Testis (tissue), 3 donors: ENCODE data around the gene CMTM4. TPM values are rescaled to one million over a fixed set of nuclear protein-coding genes. Genes with fewer than 3 reads are reported as not detected.

Experiments
- DNase-seq: peaks from one replicate; pipeline ENCODE4 v3.0.0-alpha.2; 2019
- H3K27ac ChIP-seq, 2 donors: fragments of 200-600 bp; sonication (generic); one replicate each; pipeline ENCODE4 v1.5.1; 2019
- H3K27me3 ChIP-seq: fragments of 200-600 bp; sonication (generic); one replicate; pipeline ENCODE4 v1.5.1; 2019
- H3K36me3 ChIP-seq: fragments of 200-600 bp; sonication (generic); one replicate; pipeline ENCODE4 v1.5.1; 2017; ENCODE audit warnings: low read depth; ENCODE audit errors: missing control alignments
- H3K4me1 ChIP-seq: fragments of 200-600 bp; sonication (generic); one replicate; pipeline ENCODE4 v1.5.1; 2019
- H3K4me3 ChIP-seq, 2 donors: fragments of 200-600 bp; sonication (generic); one replicate each; pipeline ENCODE4 v1.5.1; 2017 to 2019
- H3K9me3 ChIP-seq: fragments of 200-600 bp; sonication (generic); one replicate; pipeline ENCODE4 v1.5.1; 2017
- POLR2A ChIP-seq: fragments of 450-650 bp; IDR thresholded peaks from one replicate; pipeline ENCODE4 v1.6.1; 2017; ENCODE audit warnings: antibody characterized with exemption, mild to moderate bottlenecking, moderate library complexity
- WGBS, 2 donors: methylation state at CpG; one replicate each; pipeline ENCODE4 v1.1.5; 2018; 5-methylcytosine and 5-hydroxymethylcytosine counted together
- intact Hi-C: fragments of 100-400 bp; cut with DNase I; formaldehyde crosslinking; loops from one replicate; pipeline ENCODE4 v1.15.1; 2023; ENCODE audit warnings: low total_unique reads
- polyA plus RNA-seq: library from polyadenylated mRNA; stranded (reverse); fragments of 350-450 nt; fragmentation: Illumina TruSeq; extraction: RNeasy Lipid Tissue Mini Kit (QIAGEN cat#74804); gene quantifications from one replicate; pipeline ENCODE4 v1.2.3, GENCODE V29; 2014; ENCODE audit warnings: low read depth, low replicate concordance; ENCODE audit not compliant: insufficient read depth
- total RNA-seq, 2 donors: library from RNA; depleted of rRNA; stranded (reverse); fragments of >200 nt; gene quantifications; one replicate each; pipeline ENCODE4 v1.2.3, GENCODE V29; 2016
- TF ChIP-seq, protein P1 (sequence below), 3 experiments: fragments of 450-650 bp in 2 of 3; fragments of 200-600 bp in 1 of 3; sonication (generic) in 1 of 3; IDR thresholded peaks; one replicate each; pipeline ENCODE4 v1.5.1; 2016 to 2019; ENCODE audit warnings: antibody characterized with exemption in 3 of 3, mild to moderate bottlenecking in 2 of 3, moderate library complexity in 1 of 3

Gene CMTM4
- total and polyA plus RNA-seq, 3 donors from 2014 or later, result 22.2 to 59.2 (median 50.9) TPM

DNA sequence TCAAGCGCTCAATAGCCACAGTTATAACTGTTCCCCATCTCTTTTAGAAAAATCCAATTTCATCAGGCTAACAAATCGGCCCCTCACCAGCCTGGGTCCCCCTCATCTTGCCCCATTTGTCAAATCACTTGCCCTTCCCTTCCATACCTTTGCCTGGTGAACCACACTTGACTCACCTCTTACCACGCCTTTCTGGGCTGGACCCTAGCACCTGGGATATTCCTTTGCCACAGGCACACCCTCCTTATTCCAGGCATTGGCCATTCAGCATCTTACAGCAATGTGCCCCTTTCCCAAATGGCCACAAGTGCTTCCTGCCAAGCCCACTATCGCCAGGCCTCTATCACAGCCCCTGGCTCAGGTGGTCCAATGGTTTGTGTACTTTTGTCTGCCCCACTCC, 14.9 kb downstream of the CMTM4 start:
- no peak overlapping the region for H3K27ac ChIP-seq

DNA sequence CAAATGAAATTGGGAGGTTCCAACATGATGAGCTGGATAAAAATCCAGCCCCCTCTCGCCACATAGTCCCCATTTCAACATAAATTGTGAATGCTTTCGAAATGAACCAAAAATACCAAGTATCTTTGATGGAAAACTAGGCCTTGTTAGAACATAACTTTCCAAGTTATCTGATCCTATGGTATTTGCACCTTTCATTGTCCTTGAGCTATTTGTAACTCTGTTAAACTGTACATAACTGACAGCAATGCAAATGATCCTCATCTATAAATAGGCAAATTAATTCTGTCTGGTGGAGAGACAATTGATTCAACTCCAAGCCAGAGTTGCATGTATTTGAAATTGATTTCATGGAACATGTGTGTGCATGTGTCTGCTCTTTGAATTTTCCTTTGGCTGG, 18.2 kb downstream of the CMTM4 start:
- TF ChIP-seq, protein P1, sequence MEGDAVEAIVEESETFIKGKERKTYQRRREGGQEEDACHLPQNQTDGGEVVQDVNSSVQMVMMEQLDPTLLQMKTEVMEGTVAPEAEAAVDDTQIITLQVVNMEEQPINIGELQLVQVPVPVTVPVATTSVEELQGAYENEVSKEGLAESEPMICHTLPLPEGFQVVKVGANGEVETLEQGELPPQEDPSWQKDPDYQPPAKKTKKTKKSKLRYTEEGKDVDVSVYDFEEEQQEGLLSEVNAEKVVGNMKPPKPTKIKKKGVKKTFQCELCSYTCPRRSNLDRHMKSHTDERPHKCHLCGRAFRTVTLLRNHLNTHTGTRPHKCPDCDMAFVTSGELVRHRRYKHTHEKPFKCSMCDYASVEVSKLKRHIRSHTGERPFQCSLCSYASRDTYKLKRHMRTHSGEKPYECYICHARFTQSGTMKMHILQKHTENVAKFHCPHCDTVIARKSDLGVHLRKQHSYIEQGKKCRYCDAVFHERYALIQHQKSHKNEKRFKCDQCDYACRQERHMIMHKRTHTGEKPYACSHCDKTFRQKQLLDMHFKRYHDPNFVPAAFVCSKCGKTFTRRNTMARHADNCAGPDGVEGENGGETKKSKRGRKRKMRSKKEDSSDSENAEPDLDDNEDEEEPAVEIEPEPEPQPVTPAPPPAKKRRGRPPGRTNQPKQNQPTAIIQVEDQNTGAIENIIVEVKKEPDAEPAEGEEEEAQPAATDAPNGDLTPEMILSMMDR (IDR thresholded peaks at IDR 0.05), result no peak
- no peak for TF ChIP-seq POLR2A
- H3K27ac ChIP-seq, result no peak overlapping the region
- peaks cover 4% of the 10 kb centered on the region for H3K4me1 ChIP-seq
- WGBS, 2 donors, result 65 to 81% methylated on average over 2 of the region's 2 CpGs
- intact Hi-C loops, result no loop called here
- no peak overlapping the region for H3K4me3 ChIP-seq
- H3K36me3 ChIP-seq, result no peaks in the 10 kb centered on the region
- H3K27me3 ChIP-seq, result no peaks in the 10 kb centered on the region
- H3K9me3 ChIP-seq, result no peaks in the 10 kb centered on the region
- no peak for DNase-seq

More for the DNA sequence above, 14.9 kb downstream of the CMTM4 start:
- intact Hi-C loops, result no loop called here
- 82 to 94% methylated on average over 4 of the region's 4 CpGs for WGBS, 2 donors
- Histone ChIP-seq H3K4me3 (no peak overlapping the region), H3K4me1 (peaks cover 4% of the 10 kb centered on the region), H3K36me3 (no peaks in the 10 kb centered on the region), H3K9me3 (no peaks in the 10 kb centered on the region), H3K27me3 (no peaks in the 10 kb centered on the region)
- no peak for TF ChIP-seq POLR2A
- TF ChIP-seq, protein P1 (IDR thresholded peaks at IDR 0.05), result no peak
- no peak for DNase-seq

DNA sequence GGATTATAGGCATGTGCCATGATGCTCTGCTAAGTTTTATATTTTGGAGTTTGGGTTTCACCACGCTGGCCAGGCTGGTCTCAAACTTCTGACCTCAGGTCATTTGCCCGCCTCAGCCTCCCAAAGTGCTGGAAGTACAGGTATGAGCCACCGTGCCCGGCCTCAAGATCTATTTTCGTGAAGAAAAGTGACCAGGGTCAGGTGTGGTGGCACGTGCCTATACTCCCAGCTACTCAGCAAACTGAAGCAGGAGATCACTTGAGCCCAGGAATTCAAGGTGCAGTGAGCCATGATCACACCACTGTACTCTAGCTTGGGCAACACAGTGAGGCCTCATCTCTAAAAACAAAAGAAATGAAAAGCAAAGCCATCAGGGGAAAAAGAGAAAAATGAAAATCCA, 18.7 kb downstream of the CMTM4 start:
- Histone ChIP-seq H3K9me3 (no peaks in the 10 kb centered on the region), H3K36me3 (no peaks in the 10 kb centered on the region), H3K4me1 (peaks cover 4% of the 10 kb centered on the region), H3K4me3 (no peak overlapping the region), H3K27me3 (no peaks in the 10 kb centered on the region), H3K27ac (no peak overlapping the region)
- intact Hi-C loops, result no loop called here
- WGBS, 2 donors, result 93 to 98% methylated on average over 6 of the region's 6 CpGs
- DNase-seq, result no peak
- TF ChIP-seq POLR2A, result no peak
- TF ChIP-seq, protein P1 (IDR thresholded peaks at IDR 0.05), result no peak

DNA sequence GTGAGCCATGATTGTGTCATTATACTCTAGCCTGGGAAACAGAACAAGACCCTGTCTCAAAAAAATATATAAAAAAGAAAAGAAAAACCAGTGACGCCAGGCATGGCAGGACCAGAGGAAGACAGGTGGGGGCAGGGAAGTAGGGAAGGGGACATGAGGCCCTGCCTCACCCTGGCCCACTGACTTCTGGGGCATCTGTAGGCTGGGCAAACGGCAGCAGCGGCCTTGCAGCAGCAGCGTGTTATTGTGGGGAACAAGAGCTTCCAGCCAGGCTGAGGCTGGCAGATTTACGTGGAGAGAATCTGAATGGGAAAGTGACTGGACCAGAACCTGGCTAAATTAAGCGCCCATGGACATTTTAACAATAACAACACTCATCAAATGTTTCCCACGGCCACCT, 19.4 kb downstream of the CMTM4 start:
- no peaks in the 10 kb centered on the region for H3K36me3 ChIP-seq
- no peak for TF ChIP-seq POLR2A
- TF ChIP-seq, protein P1 (IDR thresholded peaks at IDR 0.05), result no peak
- no peaks in the 10 kb centered on the region for H3K27me3 ChIP-seq
- H3K9me3 ChIP-seq, result no peaks in the 10 kb centered on the region
- intact Hi-C loops, result no loop called here
- no peak for DNase-seq
- H3K4me1 ChIP-seq, result no peaks in the 10 kb centered on the region
- WGBS, 2 donors, result 75 to 84% methylated on average over 7 of the region's 7 CpGs
- H3K27ac ChIP-seq, result no peak overlapping the region
- no peak overlapping the region for H3K4me3 ChIP-seq

DNA sequence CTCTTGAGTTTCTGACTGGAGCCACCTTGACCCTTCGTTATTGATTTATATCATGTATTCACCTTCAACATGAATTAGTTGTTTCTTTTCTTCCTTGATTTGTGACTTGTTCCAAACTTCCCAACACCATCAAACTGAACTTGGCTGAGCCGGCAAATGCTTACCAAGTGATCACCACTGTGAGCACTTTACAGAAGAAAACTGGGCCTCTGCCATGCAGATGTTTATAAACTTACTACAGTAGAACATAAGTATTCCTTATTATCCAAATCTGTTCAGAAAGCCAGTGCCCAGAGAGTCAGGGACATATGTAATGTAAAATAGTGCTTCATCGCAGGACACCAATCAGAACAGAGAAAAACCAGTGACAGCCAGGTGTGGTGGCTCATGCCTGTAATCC, 19.9 kb downstream of the CMTM4 start:
- intact Hi-C loops, result no loop called here
- TF ChIP-seq, protein P1 (IDR thresholded peaks at IDR 0.05), result no peak
- TF ChIP-seq POLR2A, result no peak
- Histone ChIP-seq H3K27me3 (no peaks in the 10 kb centered on the region), H3K4me3 (no peak overlapping the region), H3K27ac (no peak overlapping the region), H3K4me1 (no peaks in the 10 kb centered on the region), H3K9me3 (no peaks in the 10 kb centered on the region), H3K36me3 (no peaks in the 10 kb centered on the region)
- 78 to 91% methylated on average over 3 of the region's 3 CpGs for WGBS, 2 donors
- no peak for DNase-seq
